ENCODE data around the gene WDR70. TPM values are rescaled to one million over a fixed set of nuclear protein-coding genes. Genes with fewer than 3 reads are reported as not detected.
"Not testable (repeated sequence)": the region's sequence is repeated elsewhere in the genome, so short reads cannot be mapped to it uniquely, and the experiment has no call there.

WDR70 gene
- total RNA-seq, 1 donor from 2014 or later, result 34.3 TPM

DNA sequence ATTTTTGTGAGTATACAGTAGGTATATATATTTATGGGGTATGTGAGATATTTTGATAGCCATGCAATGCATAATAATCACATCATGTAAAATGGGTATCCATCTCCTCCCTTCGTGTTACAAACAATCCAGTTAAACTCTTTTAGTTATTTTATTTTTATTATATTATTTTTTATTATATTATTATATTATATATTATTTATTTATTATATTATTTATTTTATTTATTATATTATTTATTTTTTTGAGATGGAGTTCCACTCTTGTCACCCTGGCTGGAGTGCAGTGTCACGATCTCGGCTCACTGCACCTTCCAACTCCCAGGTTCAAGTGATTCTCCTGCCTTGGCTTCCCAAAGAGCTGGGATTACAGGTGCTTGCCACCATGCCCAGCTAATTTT lies 138.6 kb downstream of the WDR70 start:
- DNase-seq, result no peak

- DNase-seq, result not testable (repeated sequence)
Observed at GRCh38 chr5:37518356-37518755, 139.2 kb downstream of the WDR70 start.

DNA sequence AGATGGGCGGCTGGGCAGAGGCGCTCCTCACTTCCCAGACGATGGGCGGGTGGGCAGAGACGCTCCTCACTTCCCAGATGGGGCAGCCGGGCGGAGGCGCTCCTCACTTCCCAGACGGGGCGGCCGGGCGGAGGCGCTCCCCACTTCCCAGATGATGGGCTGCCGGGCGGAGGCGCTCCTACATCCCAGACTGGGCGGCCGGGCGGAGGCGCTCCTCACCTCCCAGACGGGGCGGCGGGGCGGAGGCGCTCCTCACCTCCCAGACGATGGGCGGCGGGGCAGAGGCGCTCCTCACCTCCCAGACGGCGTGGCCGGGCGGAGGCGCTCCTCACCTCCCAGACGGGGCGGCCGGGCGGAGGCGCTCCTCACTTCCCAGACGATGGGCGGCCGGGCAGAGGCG lies 140.2 kb downstream of the WDR70 start:
- no peak for DNase-seq

DNA sequence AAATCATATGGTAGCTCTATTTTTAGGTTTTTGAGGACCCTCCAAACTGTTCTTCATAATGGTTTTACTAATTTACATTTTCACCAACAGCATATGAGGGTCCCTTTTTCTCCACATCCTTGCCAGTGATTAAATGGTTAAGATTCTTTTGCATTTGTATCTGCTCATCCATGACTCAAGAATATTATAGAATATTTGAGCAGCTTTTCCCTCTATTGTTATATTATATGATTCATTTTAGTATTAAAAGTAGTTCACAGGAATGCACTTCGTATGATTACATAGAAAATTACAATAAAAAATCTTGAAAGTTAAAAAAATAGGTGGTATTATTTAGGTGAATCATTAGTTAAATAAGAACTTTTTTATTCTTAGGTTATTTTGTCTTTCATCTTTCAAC lies 140.7 kb downstream of the WDR70 start:
- no peak for DNase-seq

DNA sequence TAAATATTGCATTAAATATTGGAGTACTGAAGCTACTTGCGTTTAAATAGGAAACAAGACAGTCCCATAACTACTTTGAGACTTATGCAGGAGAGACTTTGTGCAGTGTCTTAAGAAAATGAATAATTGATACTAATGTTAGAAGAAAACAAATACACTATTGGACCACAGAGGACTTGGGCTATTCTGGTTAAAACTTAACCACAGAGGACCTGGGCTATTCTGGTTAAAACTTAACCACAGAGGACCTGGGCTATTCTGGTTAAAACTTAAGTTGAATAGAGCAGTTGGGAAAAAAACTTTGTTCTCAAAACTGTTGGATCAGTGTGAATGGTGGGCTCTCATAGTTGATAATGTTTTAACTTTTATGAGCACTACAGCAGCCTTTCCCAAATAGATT lies 141.7 kb downstream of the WDR70 start:
- no peak for DNase-seq

DNA sequence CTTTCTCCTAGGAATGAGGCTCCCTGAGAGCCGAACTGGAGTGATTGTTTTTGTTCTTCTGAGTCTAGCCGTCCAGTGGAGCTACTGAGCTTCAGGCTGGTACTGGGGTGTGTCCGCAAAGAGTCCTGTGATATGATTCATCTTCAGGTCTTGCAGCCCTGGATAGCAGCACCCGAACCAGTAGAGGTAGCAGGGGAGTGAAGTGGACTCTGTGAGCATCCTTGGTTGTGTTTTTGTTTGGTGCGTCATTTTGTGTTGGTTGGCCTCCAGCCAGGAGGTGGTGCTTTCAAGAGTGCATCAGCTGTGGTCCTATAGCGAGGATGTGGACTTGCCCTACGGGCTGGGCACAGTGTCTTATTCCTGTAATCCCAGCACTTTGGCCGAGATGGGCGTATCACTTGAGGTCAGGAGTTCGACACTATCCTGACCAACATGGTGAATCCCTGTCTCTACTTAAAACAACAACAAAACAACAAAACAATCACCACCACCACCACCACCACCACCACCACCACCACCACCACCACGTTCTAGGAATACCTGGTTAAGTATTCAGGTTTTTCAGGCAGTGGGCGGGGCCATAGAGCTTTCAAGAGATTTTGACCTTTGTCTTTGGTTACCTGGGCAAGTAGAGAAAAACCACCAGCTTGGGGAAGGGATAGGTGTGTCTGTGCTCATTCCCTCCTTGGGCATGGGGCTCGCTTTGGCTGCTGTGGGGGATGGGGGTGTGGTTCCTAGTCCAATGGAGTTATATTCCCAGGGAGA lies 154.0 kb downstream of the WDR70 start:
- no peak for DNase-seq

DNA sequence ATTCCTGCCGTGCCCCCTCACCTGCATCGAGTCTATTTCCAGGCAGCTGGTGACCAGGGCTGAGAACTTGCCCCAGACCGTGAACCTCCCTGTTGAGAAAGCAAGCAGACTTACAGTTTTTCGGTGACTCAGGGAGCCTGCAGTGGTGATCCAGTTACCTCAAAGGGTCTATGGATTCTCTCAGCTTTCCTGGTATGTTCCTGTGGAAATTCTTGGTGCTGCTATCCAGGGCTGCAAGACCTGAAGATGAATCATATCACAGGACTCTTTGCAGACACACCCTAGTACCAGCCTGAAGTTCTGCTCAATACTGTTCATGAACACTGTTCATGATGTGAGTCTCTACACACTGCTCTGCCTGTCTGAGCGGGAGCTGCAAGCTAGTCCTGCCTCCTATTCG lies 154.7 kb downstream of the WDR70 start:
- DNase-seq, result no peak

DNA sequence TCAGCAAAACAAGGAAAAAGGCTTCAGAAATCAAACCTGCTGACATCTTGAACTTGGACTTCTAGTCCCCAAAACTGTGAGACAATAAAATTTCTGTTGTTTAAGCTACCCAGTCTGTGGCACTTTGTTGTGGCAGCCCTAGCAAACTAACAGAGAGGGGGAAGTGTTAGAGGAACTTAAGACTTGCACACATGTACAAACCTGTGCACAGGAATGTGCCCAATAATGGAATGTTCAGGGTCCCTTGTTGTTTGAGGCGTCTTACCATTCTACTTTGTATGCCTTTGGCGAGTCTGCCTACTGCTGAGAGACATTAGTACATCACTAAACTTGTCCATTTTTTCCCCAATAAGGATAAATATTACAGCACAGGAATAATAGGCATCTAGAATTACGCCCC lies 160.3 kb downstream of the WDR70 start:
- DNase-seq, result no peak

- DNase-seq, result no peak
Observed at GRCh38 chr5:37543216-37543615, 164.1 kb downstream of the WDR70 start.

- no peak for DNase-seq
Observed at GRCh38 chr5:37549411-37549810, 170.3 kb downstream of the WDR70 start.

DNA sequence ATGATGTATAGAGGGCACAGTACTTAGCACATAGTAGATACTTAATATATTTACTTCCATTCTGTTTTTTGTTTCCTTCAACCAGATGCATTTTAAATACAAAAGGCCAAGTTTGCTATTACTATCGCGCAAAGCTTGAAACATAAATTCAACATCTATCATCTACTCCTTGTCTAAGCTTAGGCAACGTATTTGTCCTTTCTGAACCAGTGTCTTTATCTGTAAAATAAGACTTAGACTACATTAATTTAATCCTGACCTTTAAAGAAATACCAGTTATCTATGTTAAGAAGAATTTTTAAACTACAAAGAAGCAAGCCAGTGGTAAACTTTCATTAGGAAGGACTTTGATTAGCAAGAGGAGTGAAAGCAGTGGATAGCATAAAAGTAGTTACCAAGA lies 173.0 kb downstream of the WDR70 start:
- no peak for DNase-seq

DNA sequence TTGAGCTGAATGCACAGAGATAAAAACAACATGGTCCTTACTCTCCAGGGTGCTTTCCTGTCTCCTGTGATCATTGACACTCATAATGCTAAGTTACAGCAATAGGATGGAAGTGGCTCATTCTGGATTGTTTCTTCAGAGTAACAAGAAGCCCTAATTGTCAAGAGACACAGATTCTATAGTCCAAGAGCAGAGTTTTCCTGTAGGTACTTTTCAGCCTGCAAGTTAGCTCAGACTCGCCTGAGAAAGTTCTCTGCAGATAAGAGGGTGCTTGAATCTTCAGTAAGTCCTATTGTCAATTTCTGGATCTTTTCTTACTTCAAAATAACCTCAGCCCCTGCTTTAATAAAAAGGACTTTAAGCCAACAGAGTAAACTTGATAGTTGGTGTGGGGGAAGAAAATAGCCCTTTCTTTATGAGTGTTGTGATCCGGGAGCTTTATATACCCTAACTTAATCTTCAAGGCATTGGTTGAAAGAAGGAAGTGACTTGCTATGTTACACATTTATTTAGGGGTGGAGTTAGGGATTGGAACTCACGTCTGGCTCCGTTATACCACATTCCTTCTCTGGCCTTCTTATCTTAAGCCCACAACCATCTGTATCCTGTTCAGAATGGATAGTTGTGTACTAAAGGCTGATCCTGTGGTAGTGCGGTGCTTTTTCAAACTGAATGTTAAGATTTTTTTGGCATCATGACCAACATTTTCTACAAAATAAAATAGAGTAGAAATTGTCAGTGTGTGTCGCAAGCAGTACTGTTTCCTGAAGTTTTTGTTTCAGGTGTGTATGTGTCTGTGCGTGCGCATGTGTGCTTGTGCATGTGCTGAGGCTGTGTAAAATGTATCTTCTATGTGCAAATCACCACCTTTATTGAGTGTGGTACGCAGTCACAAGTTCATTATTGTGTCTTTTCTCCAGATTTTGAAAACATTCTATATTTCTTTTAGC lies 173.9 kb downstream of the WDR70 start:
- DNase-seq, result no peak

- DNase-seq, result peak; percentile 20
Observed at GRCh38 chr5:37553720-37554404, 174.7 kb downstream of the WDR70 start.

DNA sequence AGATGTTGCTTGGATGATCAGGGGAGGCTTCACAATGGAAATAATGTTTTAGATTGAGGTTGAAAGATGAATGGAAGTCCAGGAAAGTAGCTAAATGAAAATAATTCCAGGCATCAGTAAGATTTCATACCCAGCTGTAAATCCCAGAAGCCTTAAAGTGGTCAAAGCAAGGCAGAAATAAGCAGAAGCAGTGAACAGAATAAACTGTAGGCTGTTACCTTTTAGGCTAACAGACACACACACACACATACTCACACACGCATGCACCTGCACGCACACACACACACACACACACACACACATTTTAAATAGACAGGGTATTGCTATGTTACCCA lies 175.3 kb downstream of the WDR70 start:
- DNase-seq, result no peak

DNA sequence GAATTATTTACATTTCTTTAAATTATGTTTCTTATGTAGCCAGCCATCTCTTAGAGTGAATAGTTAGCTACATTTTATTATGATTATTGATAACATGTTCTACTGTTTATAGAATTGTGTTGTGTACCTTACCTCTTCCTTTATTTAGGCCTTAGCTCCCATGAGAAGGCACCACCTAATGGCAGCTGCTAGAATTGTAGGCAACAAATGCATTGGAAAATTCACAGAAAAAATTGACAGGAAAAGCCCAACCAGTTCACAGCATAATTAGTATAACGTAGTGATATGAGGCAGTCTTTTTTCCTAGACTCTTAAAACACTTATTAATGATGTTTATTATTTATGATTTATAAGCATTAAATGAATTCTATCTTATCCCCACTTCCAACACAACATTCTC lies 175.8 kb downstream of the WDR70 start:
- no peak for DNase-seq

DNA sequence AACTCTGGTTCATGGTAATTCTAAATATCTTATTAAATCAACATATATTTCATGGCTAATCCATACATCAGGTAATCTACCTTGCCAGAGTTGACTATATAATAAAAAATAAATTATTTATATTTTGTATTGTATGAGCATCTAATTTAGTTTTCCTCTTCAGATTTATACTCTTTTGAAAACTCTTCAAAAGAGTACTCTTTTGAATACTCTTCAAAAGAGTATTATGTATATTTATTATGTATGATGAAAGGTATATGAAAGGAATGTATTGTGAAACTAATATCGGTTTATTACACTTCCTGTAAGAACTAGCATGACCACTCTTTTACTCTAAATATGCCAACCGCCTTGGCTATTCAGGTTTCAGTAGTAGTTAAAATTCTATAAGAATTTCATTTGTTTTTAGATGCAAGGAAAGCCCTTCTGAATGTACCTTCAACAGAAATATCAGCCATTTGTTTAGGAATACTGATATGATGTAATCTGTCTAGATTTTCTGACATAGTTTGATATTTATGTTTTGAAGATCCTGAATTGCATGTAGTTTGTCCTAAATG lies 178.7 kb downstream of the WDR70 start:
- no peak for DNase-seq

DNA sequence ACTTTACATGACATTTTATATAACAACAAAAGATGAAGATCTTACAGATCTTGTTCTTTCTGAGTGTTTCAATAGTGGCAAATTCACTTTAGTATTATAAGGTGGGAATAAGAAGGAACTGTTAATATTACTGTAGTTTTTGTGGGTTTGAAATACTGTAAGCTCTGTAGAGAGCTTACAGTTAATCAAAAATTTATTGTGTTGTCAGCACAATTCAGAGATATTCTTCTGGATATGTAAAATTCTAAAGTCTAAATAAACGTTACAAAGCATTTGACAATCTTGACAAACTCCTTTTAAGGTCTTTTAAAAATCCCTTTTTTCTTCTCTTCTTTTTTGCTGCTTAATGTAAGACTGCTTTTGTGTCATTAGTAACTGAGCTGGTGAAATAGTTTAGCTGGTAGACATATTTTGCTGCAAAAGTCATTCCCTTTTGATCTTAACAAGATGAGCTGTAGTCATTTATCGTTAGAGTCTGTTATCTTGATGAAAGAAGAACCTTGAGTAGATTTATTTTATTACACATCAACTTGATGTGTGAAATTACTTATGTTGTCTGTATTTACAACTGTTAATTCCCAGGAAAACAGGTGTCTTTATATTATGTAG lies 186.0 kb downstream of the WDR70 start:
- DNase-seq, result no peak

- no peak for DNase-seq
Observed at GRCh38 chr5:37567566-37567965, 188.4 kb downstream of the WDR70 start.

- no peak for DNase-seq
Observed at GRCh38 chr5:37568018-37568753, 189.1 kb downstream of the WDR70 start.

DNA sequence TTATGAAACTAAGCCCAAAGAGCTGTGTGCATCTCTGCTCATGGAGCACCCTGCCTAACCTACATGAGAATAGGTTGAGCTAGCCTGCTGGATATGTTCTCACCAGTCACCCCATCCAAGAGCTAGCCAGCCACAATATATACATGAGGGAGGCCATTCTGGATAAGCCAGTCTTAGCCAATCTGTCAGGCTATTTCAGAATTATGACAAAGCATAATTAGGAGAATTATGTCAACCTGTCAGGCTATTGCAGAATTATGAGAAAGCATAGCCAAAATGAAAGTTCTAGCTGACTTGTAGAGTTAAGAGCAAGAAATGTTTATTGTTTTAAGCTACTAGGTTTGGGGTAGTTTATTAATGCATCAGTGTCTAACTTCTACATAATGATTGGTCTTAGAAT lies 189.8 kb downstream of the WDR70 start:
- no peak for DNase-seq

DNA sequence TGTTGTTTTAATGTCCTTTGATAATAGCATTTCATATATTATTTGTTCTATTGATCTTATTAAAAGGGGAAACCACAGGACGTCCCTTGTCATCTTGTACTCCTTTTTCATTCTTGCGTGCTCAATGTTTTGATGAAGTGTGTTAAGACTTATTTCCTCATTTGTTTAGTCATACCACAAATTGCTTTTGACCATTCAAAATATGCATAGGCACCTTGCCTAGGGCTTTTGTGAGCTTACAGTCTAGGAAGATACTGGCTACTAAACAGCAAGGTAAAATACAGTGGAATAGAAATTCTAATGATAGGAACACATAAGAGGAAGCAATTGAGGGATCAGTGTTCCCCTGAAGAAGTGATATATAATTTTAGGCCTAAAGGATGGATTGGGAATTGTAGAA lies 190.3 kb downstream of the WDR70 start:
- no peak for DNase-seq

GRCh38 chr5:37570597-37570996 lies 191.5 kb downstream of the WDR70 start:
- DNase-seq, result no peak

All from skin of body (tissue), 2 donors.